Umbilical cord (tissue), 2 donors: ENCODE data around the gene PVR. TPM values are rescaled to one million over a fixed set of nuclear protein-coding genes. Genes with fewer than 3 reads are reported as not detected.

Source experiments
- DNase-seq: peaks from one replicate; pipeline ENCODE4 v3.0.0-alpha.2; 2015; ENCODE audit warnings: low spot score
- total RNA-seq: library from RNA; depleted of rRNA; stranded (reverse); fragments of >200 nt; gene quantifications from one replicate; pipeline ENCODE4 v1.2.3, GENCODE V29; 2014; ENCODE audit warnings: low replicate concordance; ENCODE audit not compliant: insufficient read depth

The PVR gene
- total RNA-seq = 38.0 TPM

GRCh38 chr19:44643605-44644401 lies at the start of gene PVR:
PVR (plus strand) TSS chr19:44643910; CDS start chr19:44644097, 187 bp downstream.
- peak; percentile 78 for DNase-seq

- DNase-seq = no peak
Measured at GRCh38 chr19:44596428-44597130, 47.1 kb upstream of the PVR start.

- DNase-seq = no peak
Measured at GRCh38 chr19:44597131-44597491, 46.6 kb upstream of the PVR start.

- DNase-seq = no peak
Measured at GRCh38 chr19:44598355-44598754, 45.4 kb upstream of the PVR start.

- DNase-seq = no peak
Measured at GRCh38 chr19:44598880-44599279, 44.8 kb upstream of the PVR start.

GRCh38 chr19:44600466-44600865 lies 43.2 kb upstream of the PVR start:
- no peak for DNase-seq

GRCh38 chr19:44602081-44602480 lies 41.6 kb upstream of the PVR start:
- no peak for DNase-seq

- no peak for DNase-seq
Measured at GRCh38 chr19:44603201-44603945, 40.3 kb upstream of the PVR start.

- DNase-seq = no peak
Measured at GRCh38 chr19:44604241-44604640, 39.5 kb upstream of the PVR start.

GRCh38 chr19:44605547-44605946 lies 38.2 kb upstream of the PVR start:
- DNase-seq = no peak

- DNase-seq = peak; percentile 20
Measured at GRCh38 chr19:44607049-44607448, 36.7 kb upstream of the PVR start.

- DNase-seq = no peak
Measured at GRCh38 chr19:44607917-44608316, 35.8 kb upstream of the PVR start.

- peak; percentile 21 for DNase-seq
Measured at GRCh38 chr19:44608391-44608821, 35.3 kb upstream of the PVR start.

- DNase-seq = no peak
Measured at GRCh38 chr19:44609219-44609618, 34.5 kb upstream of the PVR start.

- peak; percentile 14 for DNase-seq
Measured at GRCh38 chr19:44610497-44610896, 33.2 kb upstream of the PVR start.

GRCh38 chr19:44611812-44612295 lies 31.9 kb upstream of the PVR start:
- no peak for DNase-seq

- DNase-seq = no peak
Measured at GRCh38 chr19:44613295-44614178, 30.2 kb upstream of the PVR start, which contains the start of gene IGSF23. IGSF23 (plus strand) TSS chr19:44613563; CDS start chr19:44613646, 83 bp downstream.

GRCh38 chr19:44614313-44614712 lies 29.4 kb upstream of the PVR start:
- DNase-seq = no peak

GRCh38 chr19:44615863-44616247 lies 27.9 kb upstream of the PVR start:
- DNase-seq = no peak

GRCh38 chr19:44617110-44617880 lies 26.4 kb upstream of the PVR start:
- no peak for DNase-seq
